ENCODE measurements around the gene TMX2. TPM values are rescaled to one million over a fixed set of nuclear protein-coding genes. Genes with fewer than 3 reads are reported as not detected.
A peak's percentile ranks its signal among the peaks of the same experiment; 100 is the strongest.

TMX2 gene
- polyA plus RNA-seq, 4 donors: 43.4 to 152 (median 81.3) TPM

DNA sequence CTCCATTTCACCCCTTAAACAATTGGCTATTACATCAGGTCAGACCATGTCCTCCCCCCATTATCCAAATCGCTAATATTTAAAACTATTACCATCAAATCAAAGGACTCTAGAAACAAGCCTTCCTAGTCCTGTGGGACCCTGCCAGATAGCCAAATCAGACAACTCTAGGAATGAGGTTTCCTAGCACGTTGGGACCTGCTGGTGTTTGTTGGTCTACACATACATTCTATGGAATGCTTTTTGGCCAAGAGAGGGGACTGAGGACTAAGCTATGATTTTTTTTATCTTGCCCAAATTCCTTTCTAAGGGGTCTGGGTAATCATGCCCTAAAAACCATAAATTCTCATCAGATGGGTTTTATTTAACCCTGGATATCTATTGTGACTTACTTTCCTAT is 14.8 kb downstream of the TMX2 start:
- DNase-seq: no peak
- H3K4me1 ChIP-seq (ENCODE audit: control insufficient read depth in 3 of 3, insufficient read depth in 2 of 3, low read depth in 1 of 3, low read length in 2 of 3): peaks cover 0 to 4% (median 0%) of the 10 kb centered on the region in 3 donors
- FAIRE-seq: no peak
- H3K36me3 ChIP-seq (ENCODE audit: control insufficient read depth in 3 of 3, insufficient read depth in 2 of 3, low read depth in 1 of 3, low read length in 3 of 3): peaks cover 0 to 15% (median 2%) of the 10 kb centered on the region in 3 donors
- no peak overlapping the region for H3K4me3 ChIP-seq (ENCODE audit: low read depth in 1 of 3, low read length in 3 of 3)
- H3K27me3 ChIP-seq (ENCODE audit: control insufficient read depth in 3 of 3, insufficient read depth in 3 of 3, low read length in 3 of 3): no peaks in the 10 kb centered on the region
- no peak overlapping the region for H3K27ac ChIP-seq (ENCODE audit: low read depth in 1 of 3, low read length in 2 of 3)
- no peaks in the 10 kb centered on the region for H3K9me3 ChIP-seq (ENCODE audit: control insufficient read depth in 2 of 2, insufficient read depth in 1 of 2, low read depth in 1 of 2, low read length in 1 of 2)
- WGBS, 3 donors: 67 to 82% (median 74%) methylated on average over 2 of the region's 2 CpGs

DNA sequence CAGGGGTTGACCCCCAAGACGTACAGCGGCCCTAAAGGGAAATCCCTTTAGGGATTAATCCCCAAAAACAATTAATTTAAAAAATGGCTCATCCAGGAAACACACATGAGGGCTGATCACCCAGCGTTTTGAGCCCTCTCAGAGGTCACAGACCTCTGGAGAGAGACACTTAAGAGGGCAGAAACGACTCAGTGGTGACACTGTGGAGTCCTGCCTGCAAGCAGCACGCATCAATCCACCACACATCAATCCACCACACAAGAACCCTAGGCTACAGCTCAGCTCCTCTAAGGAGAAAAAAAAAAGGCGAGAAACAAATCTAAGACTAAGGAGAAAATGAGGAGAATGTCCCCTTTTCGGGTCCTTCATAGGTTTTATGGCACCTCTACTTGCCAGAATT is 16.4 kb downstream of the TMX2 start:
- FAIRE-seq: no peak
- H3K9me3 ChIP-seq (ENCODE audit: control insufficient read depth in 2 of 2, insufficient read depth in 1 of 2, low read depth in 1 of 2, low read length in 1 of 2): no peaks in the 10 kb centered on the region

DNA sequence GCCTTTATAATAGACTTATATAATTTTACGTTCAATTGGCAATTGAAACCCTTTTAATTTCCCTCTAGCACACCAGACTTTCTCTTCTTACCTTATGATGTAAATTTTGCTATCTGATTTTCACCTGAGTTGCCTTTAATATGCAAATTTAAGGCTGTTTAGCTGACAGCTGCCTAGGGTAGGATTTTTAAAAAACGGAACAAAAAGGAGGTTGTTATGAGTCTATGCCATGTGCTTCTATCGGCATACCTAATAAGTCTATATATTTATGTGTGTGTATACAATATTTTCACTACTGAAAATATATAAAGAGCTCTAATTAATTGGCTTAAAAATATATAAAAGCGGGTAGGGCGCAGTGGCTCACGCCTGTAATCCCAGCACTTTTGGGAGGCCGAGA is 17.1 kb downstream of the TMX2 start:
- H3K4me3 ChIP-seq (ENCODE audit: low read depth in 1 of 3, low read length in 3 of 3): no peak overlapping the region
- H3K27me3 ChIP-seq (ENCODE audit: control insufficient read depth in 3 of 3, insufficient read depth in 3 of 3, low read length in 3 of 3): no peaks in the 10 kb centered on the region
- H3K27ac ChIP-seq (ENCODE audit: low read depth in 1 of 3, low read length in 2 of 3): no peak overlapping the region
- H3K9me3 ChIP-seq (ENCODE audit: control insufficient read depth in 2 of 2, insufficient read depth in 1 of 2, low read depth in 1 of 2, low read length in 1 of 2): no peaks in the 10 kb centered on the region
- DNase-seq (no peak), FAIRE-seq (no peak)
- peaks cover 0 to 4% (median 0%) of the 10 kb centered on the region in 3 donors for H3K4me1 ChIP-seq (ENCODE audit: control insufficient read depth in 3 of 3, insufficient read depth in 2 of 3, low read depth in 1 of 3, low read length in 2 of 3)
- 87 to 90% (median 88%) methylated on average over 7 of the region's 7 CpGs for WGBS, 3 donors
- H3K36me3 ChIP-seq (ENCODE audit: control insufficient read depth in 3 of 3, insufficient read depth in 2 of 3, low read depth in 1 of 3, low read length in 3 of 3): peaks cover 0 to 21% (median 0%) of the 10 kb centered on the region in 3 donors

More for the DNA sequence above, 16.4 kb downstream of the TMX2 start:
- H3K36me3 ChIP-seq (ENCODE audit: control insufficient read depth in 3 of 3, insufficient read depth in 2 of 3, low read depth in 1 of 3, low read length in 3 of 3): peaks cover 0 to 17% (median 2%) of the 10 kb centered on the region in 3 donors
- H3K27me3 ChIP-seq (ENCODE audit: control insufficient read depth in 3 of 3, insufficient read depth in 3 of 3, low read length in 3 of 3): no peaks in the 10 kb centered on the region
- H3K4me3 ChIP-seq (ENCODE audit: low read depth in 1 of 3, low read length in 3 of 3): no peak overlapping the region
- no peak overlapping the region for H3K27ac ChIP-seq (ENCODE audit: low read depth in 1 of 3, low read length in 2 of 3)
- WGBS, 3 donors: 61 to 63% (median 62%) methylated on average over 7 of the region's 7 CpGs
- no peak for DNase-seq
- peaks cover 0 to 4% (median 0%) of the 10 kb centered on the region in 3 donors for H3K4me1 ChIP-seq (ENCODE audit: control insufficient read depth in 3 of 3, insufficient read depth in 2 of 3, low read depth in 1 of 3, low read length in 2 of 3)

DNA sequence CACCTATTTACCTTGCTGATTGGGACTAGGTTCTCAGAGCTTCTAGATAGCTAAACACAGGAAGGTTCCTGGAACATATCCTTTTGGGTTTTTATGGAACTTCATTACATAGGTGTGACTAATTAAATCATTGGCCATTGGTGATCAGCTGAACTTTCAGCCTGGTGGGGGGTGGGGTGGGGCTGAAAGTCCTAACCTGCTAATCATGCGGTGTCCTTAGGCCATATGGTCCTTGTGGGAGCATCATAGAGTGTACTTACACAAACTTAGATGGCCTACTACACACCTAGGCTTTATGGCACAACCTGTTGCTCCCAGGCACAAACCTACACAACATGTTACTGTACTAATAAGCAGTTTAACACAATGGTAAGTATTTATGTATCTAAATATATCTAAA is 20.3 kb downstream of the TMX2 start:
- no peaks in the 10 kb centered on the region for H3K27me3 ChIP-seq (ENCODE audit: control insufficient read depth in 3 of 3, insufficient read depth in 3 of 3, low read length in 3 of 3)
- H3K36me3 ChIP-seq (ENCODE audit: control insufficient read depth in 3 of 3, insufficient read depth in 2 of 3, low read depth in 1 of 3, low read length in 3 of 3): peaks cover 0 to 34% (median 0%) of the 10 kb centered on the region in 3 donors
- peaks cover 0 to 13% (median 0%) of the 10 kb centered on the region in 3 donors for H3K4me1 ChIP-seq (ENCODE audit: control insufficient read depth in 3 of 3, insufficient read depth in 2 of 3, low read depth in 1 of 3, low read length in 2 of 3)
- no peak overlapping the region for H3K4me3 ChIP-seq (ENCODE audit: low read depth in 1 of 3, low read length in 3 of 3)
- FAIRE-seq: no peak
- no peaks in the 10 kb centered on the region for H3K9me3 ChIP-seq (ENCODE audit: control insufficient read depth in 2 of 2, insufficient read depth in 1 of 2, low read depth in 1 of 2, low read length in 1 of 2)
- no peak overlapping the region for H3K27ac ChIP-seq (ENCODE audit: low read depth in 1 of 3, low read length in 2 of 3)
- peak in 1 of 2 donors; percentile 69 for DNase-seq
- WGBS, 3 donors: 47 to 98% (median 54%) methylated on average over 1 of the region's 1 CpG

DNA sequence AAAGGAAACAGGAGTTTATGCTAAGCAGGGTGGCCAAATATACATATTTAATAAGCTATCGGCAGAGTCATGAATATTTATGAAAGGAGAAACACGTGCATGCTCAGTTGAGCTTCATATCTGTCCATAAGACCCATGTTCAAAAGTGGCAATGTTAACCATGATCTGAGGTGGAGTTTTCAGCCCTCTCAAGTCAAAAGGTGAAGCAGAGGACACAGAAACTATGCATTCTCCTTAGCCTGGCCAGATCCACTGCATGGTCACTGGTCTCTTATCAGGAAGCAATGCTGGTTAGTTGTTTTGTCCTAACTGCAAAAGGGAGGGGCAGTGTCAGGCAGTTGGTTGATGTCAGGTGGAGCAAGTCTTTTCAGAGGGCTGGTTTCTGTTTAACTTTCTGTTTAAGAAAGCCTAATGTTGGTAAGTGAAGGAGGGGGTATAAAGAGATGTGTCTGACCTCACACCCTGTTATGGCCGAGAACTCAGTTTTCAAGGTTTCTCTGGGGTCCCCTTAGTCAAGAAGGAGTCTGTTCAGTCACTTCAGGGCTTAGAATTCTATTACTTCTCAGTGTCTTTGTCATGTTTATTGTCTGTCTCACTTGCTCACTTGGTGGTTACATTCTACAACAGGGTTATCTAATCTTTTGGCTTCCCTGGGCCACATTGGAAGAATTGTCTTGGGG is 23.4 kb downstream of the TMX2 start:
- DNase-seq (peak; percentile 26 to 51), FAIRE-seq (no peak)
- Histone ChIP-seq H3K4me3 (ENCODE audit: low read depth in 1 of 3, low read length in 3 of 3) (no peak overlapping the region), H3K27ac (ENCODE audit: low read depth in 1 of 3, low read length in 2 of 3) (peak overlapping the region in 1 of 3 donors; percentile 74), H3K36me3 (ENCODE audit: control insufficient read depth in 3 of 3, insufficient read depth in 2 of 3, low read depth in 1 of 3, low read length in 3 of 3) (peaks cover 3 to 38% (median 6%) of the 10 kb centered on the region in 3 donors), H3K9me3 (ENCODE audit: control insufficient read depth in 2 of 2, insufficient read depth in 1 of 2, low read depth in 1 of 2, low read length in 1 of 2) (no peaks in the 10 kb centered on the region), H3K27me3 (ENCODE audit: control insufficient read depth in 3 of 3, insufficient read depth in 3 of 3, low read length in 3 of 3) (no peaks in the 10 kb centered on the region), H3K4me1 (ENCODE audit: control insufficient read depth in 3 of 3, insufficient read depth in 2 of 3, low read depth in 1 of 3, low read length in 2 of 3) (peaks cover 0 to 12% (median 0%) of the 10 kb centered on the region in 3 donors)
- 67 to 75% (median 72%) methylated on average over 3 of the region's 3 CpGs for WGBS, 3 donors

DNA sequence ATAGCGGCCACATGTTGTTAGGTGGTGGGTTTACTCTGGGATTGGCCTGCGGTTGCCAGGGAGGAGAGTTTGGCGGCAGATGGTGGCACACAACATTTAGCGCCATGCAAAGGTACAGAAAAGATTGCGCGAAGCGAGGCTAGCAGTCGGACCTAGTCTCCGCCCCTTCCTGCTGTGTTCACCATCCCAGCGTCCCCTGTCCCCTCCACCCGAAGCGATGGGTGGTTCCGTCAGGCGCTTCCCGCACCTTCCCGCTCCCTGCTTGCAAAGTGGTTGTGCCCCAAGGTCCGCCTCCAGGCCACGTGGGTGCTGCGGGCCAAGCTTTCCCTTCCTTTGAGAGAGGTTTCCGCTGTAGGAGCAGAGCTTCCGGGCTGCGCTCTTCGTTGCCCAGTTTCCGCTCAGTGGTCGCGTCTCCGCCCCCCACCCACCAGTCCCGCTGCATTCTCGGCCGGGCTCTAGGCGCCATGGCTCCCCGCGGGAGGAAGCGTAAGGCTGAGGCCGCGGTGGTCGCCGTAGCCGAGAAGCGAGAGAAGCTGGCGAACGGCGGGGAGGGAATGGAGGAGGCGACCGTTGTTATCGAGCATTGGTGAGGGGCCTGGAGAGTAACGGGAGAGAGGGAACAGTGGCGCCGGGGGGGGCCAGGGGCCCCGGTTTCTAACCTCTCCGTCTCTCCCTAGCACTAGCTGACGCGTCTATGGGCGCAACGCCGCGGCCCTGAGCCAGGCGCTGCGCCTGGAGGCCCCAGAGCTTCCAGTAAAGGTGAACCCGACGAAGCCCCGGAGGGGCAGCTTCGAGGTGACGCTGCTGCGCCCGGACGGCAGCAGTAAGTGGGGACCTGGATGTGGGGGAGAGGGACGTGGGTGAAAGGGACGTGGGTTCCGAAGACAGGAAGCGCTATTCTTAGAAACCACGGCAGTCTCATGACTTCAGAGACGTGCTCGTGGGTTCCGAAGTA is 29.0 kb downstream of the TMX2 start, which contains the start of gene SELENOH:
SELENOH (plus strand) TSS at position 360 of the 955 bp plus-strand sequence; CDS start at position 465, 105 bp downstream.
- Histone ChIP-seq H3K4me1 (ENCODE audit: control insufficient read depth in 3 of 3, insufficient read depth in 2 of 3, low read depth in 1 of 3, low read length in 2 of 3) (peaks cover 0 to 8% (median 6%) of the 10 kb centered on the region in 3 donors), H3K36me3 (ENCODE audit: control insufficient read depth in 3 of 3, insufficient read depth in 2 of 3, low read depth in 1 of 3, low read length in 3 of 3) (peaks cover 10 to 49% (median 16%) of the 10 kb centered on the region in 3 donors), H3K27me3 (ENCODE audit: control insufficient read depth in 3 of 3, insufficient read depth in 3 of 3, low read length in 3 of 3) (no peaks in the 10 kb centered on the region), H3K27ac (ENCODE audit: low read depth in 1 of 3, low read length in 2 of 3) (peak within 1 kb of the TSS; percentile 92 to 97 (median 96)), H3K9me3 (ENCODE audit: control insufficient read depth in 2 of 2, insufficient read depth in 1 of 2, low read depth in 1 of 2, low read length in 1 of 2) (no peaks in the 10 kb centered on the region), H3K4me3 (ENCODE audit: low read depth in 1 of 3, low read length in 3 of 3) (peak within 1 kb of the TSS; percentile 89 to 95 (median 94))
- DNase-seq (peak; percentile 98), FAIRE-seq (no peak)
- WGBS, 3 donors: 0 to 1% (median 0%) methylated on average over 68 to 75 of the region's 75 CpGs

DNA sequence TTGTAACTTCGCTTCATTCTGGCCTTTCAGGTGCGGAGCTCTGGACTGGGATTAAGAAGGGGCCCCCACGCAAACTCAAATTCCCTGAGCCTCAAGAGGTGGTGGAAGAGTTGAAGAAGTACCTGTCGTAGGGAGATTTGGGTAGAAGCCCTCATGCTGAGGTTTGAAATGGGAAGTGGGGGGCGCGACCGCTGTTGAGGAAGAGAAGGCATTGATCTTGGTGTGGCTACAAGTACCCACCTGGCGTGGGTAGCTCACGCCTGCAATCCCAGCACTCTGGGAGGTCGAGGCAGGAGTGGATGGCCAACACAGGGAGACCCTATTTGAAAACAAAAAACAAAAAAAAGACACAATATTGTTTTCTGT is 29.7 kb downstream of the TMX2 start:
- Histone ChIP-seq H3K36me3 (ENCODE audit: control insufficient read depth in 3 of 3, insufficient read depth in 2 of 3, low read depth in 1 of 3, low read length in 3 of 3) (peaks cover 10 to 46% (median 16%) of the 10 kb centered on the region in 3 donors), H3K9me3 (ENCODE audit: control insufficient read depth in 2 of 2, insufficient read depth in 1 of 2, low read depth in 1 of 2, low read length in 1 of 2) (no peaks in the 10 kb centered on the region), H3K4me1 (ENCODE audit: control insufficient read depth in 3 of 3, insufficient read depth in 2 of 3, low read depth in 1 of 3, low read length in 2 of 3) (peaks cover 0 to 8% (median 5%) of the 10 kb centered on the region in 3 donors), H3K27me3 (ENCODE audit: control insufficient read depth in 3 of 3, insufficient read depth in 3 of 3, low read length in 3 of 3) (no peaks in the 10 kb centered on the region), H3K27ac (ENCODE audit: low read depth in 1 of 3, low read length in 2 of 3) (peak overlapping the region; percentile 92 to 97 (median 96)), H3K4me3 (ENCODE audit: low read depth in 1 of 3, low read length in 3 of 3) (peak overlapping the region; percentile 89 to 95 (median 94))
- DNase-seq (no peak), FAIRE-seq (no peak)
- WGBS, 3 donors: 2 to 3% (median 2%) methylated on average over 10 of the region's 10 CpGs

DNA sequence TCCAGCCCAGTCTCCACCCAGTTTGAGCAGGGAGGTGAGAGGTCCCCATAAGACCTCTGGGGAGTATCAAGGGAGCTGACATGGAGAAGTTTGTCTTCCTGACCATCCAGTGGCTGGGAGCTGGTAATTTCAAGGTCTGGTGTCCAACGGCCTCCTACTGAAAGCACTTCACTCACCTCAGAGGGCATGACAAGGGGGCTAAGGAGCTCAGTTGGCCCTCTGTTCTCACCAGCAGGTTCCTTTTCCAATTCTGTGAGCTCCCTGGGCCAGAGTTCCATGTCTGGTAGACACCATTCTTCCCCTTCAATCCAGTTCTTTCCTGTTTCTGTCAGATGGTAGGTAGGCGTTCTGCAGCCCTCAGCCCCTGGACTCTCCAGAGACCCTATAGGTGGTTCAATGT is 32.0 kb downstream of the TMX2 start:
- H3K36me3 ChIP-seq (ENCODE audit: control insufficient read depth in 3 of 3, insufficient read depth in 2 of 3, low read depth in 1 of 3, low read length in 3 of 3): peaks cover 6 to 38% (median 9%) of the 10 kb centered on the region in 3 donors
- H3K27ac ChIP-seq (ENCODE audit: low read depth in 1 of 3, low read length in 2 of 3): no peak overlapping the region
- FAIRE-seq: no peak
- H3K4me3 ChIP-seq (ENCODE audit: low read depth in 1 of 3, low read length in 3 of 3): no peak overlapping the region
- no peaks in the 10 kb centered on the region for H3K27me3 ChIP-seq (ENCODE audit: control insufficient read depth in 3 of 3, insufficient read depth in 3 of 3, low read length in 3 of 3)
- H3K9me3 ChIP-seq (ENCODE audit: control insufficient read depth in 2 of 2, insufficient read depth in 1 of 2, low read depth in 1 of 2, low read length in 1 of 2): no peaks in the 10 kb centered on the region
- H3K4me1 ChIP-seq (ENCODE audit: control insufficient read depth in 3 of 3, insufficient read depth in 2 of 3, low read depth in 1 of 3, low read length in 2 of 3): peaks cover 0 to 8% (median 5%) of the 10 kb centered on the region in 3 donors
- no peak for DNase-seq
- WGBS, 3 donors: 83 to 85% (median 84%) methylated on average over 2 of the region's 2 CpGs

Measured in small intestine (tissue), 7 donors.